ENCODE measurements around the gene ELL.

Gene ELL

GRCh38 chr19:18476507-18477041 lies 45.3 kb downstream of the ELL start:
- TF ChIP-seq CTCF (conservative IDR thresholded peaks at IDR 0.05) = no peak
- no peak overlapping the region for H3K27ac ChIP-seq

- TF ChIP-seq CTCF (conservative IDR thresholded peaks at IDR 0.05) = no peak
- no peak overlapping the region for H3K27ac ChIP-seq
These were observed 46.0 kb downstream of the ELL start for GRCh38 chr19:18475762-18476331.

GRCh38 chr19:18475004-18475453 lies 46.8 kb downstream of the ELL start:
- no peak overlapping the region for H3K27ac ChIP-seq
- no peak for TF ChIP-seq CTCF (conservative IDR thresholded peaks at IDR 0.05)

- no peak overlapping the region for H3K27ac ChIP-seq
- no peak for TF ChIP-seq CTCF (conservative IDR thresholded peaks at IDR 0.05)
These were observed 47.4 kb downstream of the ELL start for GRCh38 chr19:18474366-18474887.

GRCh38 chr19:18473706-18474087 lies 48.2 kb downstream of the ELL start:
- no peak for TF ChIP-seq CTCF (conservative IDR thresholded peaks at IDR 0.05)

GRCh38 chr19:18473003-18473705 lies 48.7 kb downstream of the ELL start:
- no peak overlapping the region for H3K27ac ChIP-seq
- no peak for TF ChIP-seq CTCF (conservative IDR thresholded peaks at IDR 0.05)

More at GRCh38 chr19:18473706-18474087, 48.2 kb downstream of the ELL start:
- no peak overlapping the region for H3K27ac ChIP-seq

- TF ChIP-seq CTCF (conservative IDR thresholded peaks at IDR 0.05) = no peak
- no peak overlapping the region for H3K27ac ChIP-seq
These were observed 51.1 kb downstream of the ELL start for GRCh38 chr19:18470787-18471186.
